ENCODE measurements around the gene PXT1. TPM values are rescaled to one million over a fixed set of nuclear protein-coding genes. Genes with fewer than 3 reads are reported as not detected.
"Not testable (repeated sequence)": the region's sequence is repeated elsewhere in the genome, so short reads cannot be mapped to it uniquely, and the experiment has no call there.

The PXT1 gene
- not detected in 2 replicates for polyA plus RNA-seq (2014; cell fraction: cytosol; rRNA removed)
- not detected in 2 replicates for polyA plus RNA-seq (2014; cell fraction: nucleus; rRNA removed)

GRCh38 chr6:36442671-36443470 lies at the start of gene PXT1, which contains the start of gene KCTD20:
TSS of gene PXT1 (minus strand) at chr6:36442854. CDS start at chr6:36426082, 16,772 bp downstream.
TSS of gene KCTD20 (plus strand) at chr6:36443000. CDS start at chr6:36470098, 27,098 bp downstream.
- DNase-seq (ENCODE audit: low spot score), result peak; percentile 83

GRCh38 chr6:36492092-36492491 lies 49.4 kb upstream of the PXT1 start:
- no peak for DNase-seq (ENCODE audit: low spot score)

GRCh38 chr6:36491378-36491965 lies 48.8 kb upstream of the PXT1 start:
- no peak for DNase-seq (ENCODE audit: low spot score)

GRCh38 chr6:36489426-36489825 lies 46.8 kb upstream of the PXT1 start:
- DNase-seq (ENCODE audit: low spot score), result no peak

- no peak for DNase-seq (ENCODE audit: low spot score)
Measured at GRCh38 chr6:36488221-36488620, 45.6 kb upstream of the PXT1 start.

GRCh38 chr6:36487698-36488097 lies 45.0 kb upstream of the PXT1 start:
- DNase-seq (ENCODE audit: low spot score), result no peak

- DNase-seq (ENCODE audit: low spot score), result no peak
Measured at GRCh38 chr6:36484736-36485135, 42.1 kb upstream of the PXT1 start.

- not testable (repeated sequence) for DNase-seq (ENCODE audit: low spot score)
Measured at GRCh38 chr6:36483326-36483725, 40.7 kb upstream of the PXT1 start.

GRCh38 chr6:36479256-36479655 lies 36.6 kb upstream of the PXT1 start:
- DNase-seq (ENCODE audit: low spot score), result no peak

- no peak for DNase-seq (ENCODE audit: low spot score)
Measured at GRCh38 chr6:36478051-36478526, 35.4 kb upstream of the PXT1 start.

- DNase-seq (ENCODE audit: low spot score), result no peak
Measured at GRCh38 chr6:36469946-36470345, 27.3 kb upstream of the PXT1 start.

- no peak for DNase-seq (ENCODE audit: low spot score)
Measured at GRCh38 chr6:36469148-36469661, 26.6 kb upstream of the PXT1 start.

- DNase-seq (ENCODE audit: low spot score), result no peak
Measured at GRCh38 chr6:36467625-36468024, 25.0 kb upstream of the PXT1 start.

- no peak for DNase-seq (ENCODE audit: low spot score)
Measured at GRCh38 chr6:36464233-36464632, 21.6 kb upstream of the PXT1 start.

- no peak for DNase-seq (ENCODE audit: low spot score)
Measured at GRCh38 chr6:36463676-36464075, 21.0 kb upstream of the PXT1 start.

GRCh38 chr6:36461646-36462045 lies 19.0 kb upstream of the PXT1 start:
- no peak for DNase-seq (ENCODE audit: low spot score)

- DNase-seq (ENCODE audit: low spot score), result no peak
Measured at GRCh38 chr6:36460916-36461315, 18.3 kb upstream of the PXT1 start.

- no peak for DNase-seq (ENCODE audit: low spot score)
Measured at GRCh38 chr6:36459501-36459900, 16.8 kb upstream of the PXT1 start.

- DNase-seq (ENCODE audit: low spot score), result no peak
Measured at GRCh38 chr6:36455486-36456027, 12.9 kb upstream of the PXT1 start.

GRCh38 chr6:36452897-36453296 lies 10.2 kb upstream of the PXT1 start:
- DNase-seq (ENCODE audit: low spot score), result not testable (repeated sequence)

GRCh38 chr6:36449173-36449572 lies 6.5 kb upstream of the PXT1 start:
- DNase-seq (ENCODE audit: low spot score), result not testable (repeated sequence)

- no peak for DNase-seq (ENCODE audit: low spot score)
Measured at GRCh38 chr6:36445621-36446020, 3.0 kb upstream of the PXT1 start.
